Kidney (tissue), 14 donors: ENCODE data around the gene TACC2. TPM values are rescaled to one million over a fixed set of nuclear protein-coding genes. Genes with fewer than 3 reads are reported as not detected.

ENCODE experiments used
- DNase-seq, 5 donors: peaks; one replicate each; pipeline ENCODE4 v3.0.0-alpha.2; 2013 to 2020
- FAIRE-seq: peaks from 2 replicates; lab custom pipeline; 2012; peaks lifted over from hg19 to GRCh38; lab: Jason Lieb, UNC
- H3K27ac ChIP-seq, 2 donors: one replicate each; pipeline ENCODE4 v1.7.0; 2013; ENCODE audit warnings: low read depth in 2 of 2, low read length in 2 of 2, inconsistent platforms in 1 of 2
- H3K27me3 ChIP-seq: one replicate; pipeline ENCODE4 v1.7.1; 2013; ENCODE audit warnings: low read length, inconsistent platforms; ENCODE audit not compliant: control insufficient read depth, insufficient read depth
- H3K36me3 ChIP-seq, 3 donors: one replicate each; pipeline versions ENCODE4 v1.7.0 to v1.7.1; 2013; ENCODE audit warnings: low read length in 3 of 3, control low read depth in 1 of 3, inconsistent platforms in 1 of 3; ENCODE audit not compliant: insufficient read depth in 3 of 3, control insufficient read depth in 2 of 3
- H3K4me1 ChIP-seq, 3 donors: one replicate each; pipeline versions ENCODE4 v1.7.0 to v1.7.1; 2013; ENCODE audit warnings: low read length in 3 of 3, inconsistent platforms in 1 of 3, low read depth in 1 of 3; ENCODE audit not compliant: control insufficient read depth in 2 of 3, insufficient read depth in 2 of 3
- H3K4me3 ChIP-seq, 3 donors: one replicate each; pipeline versions ENCODE4 v1.7.0 to v1.8.1; 2013; ENCODE audit warnings: low read length in 3 of 3, control low read depth in 1 of 3, inconsistent platforms in 1 of 3
- H3K9ac ChIP-seq, 3 donors: one replicate each; pipeline versions ENCODE4 v1.7.0 to v1.7.1; 2013; ENCODE audit warnings: low read length in 3 of 3, control low read depth in 1 of 3, inconsistent platforms in 1 of 3
- H3K9me3 ChIP-seq, 3 donors: one replicate each; pipeline versions ENCODE4 v1.7.0 to v1.7.1; 2013; ENCODE audit warnings: low read length in 3 of 3, control low read depth in 1 of 3, inconsistent platforms in 1 of 3; ENCODE audit not compliant: control insufficient read depth in 2 of 3, insufficient read depth in 1 of 3
- CTCF ChIP-seq: IDR thresholded peaks from 3 replicates; pipeline ENCODE4 v1.5.1; 2012; ENCODE audit warnings: mild to moderate bottlenecking, moderate library complexity, borderline replicate concordance; ENCODE audit not compliant: insufficient read depth; ENCODE audit errors: extremely low read depth
- intact Hi-C: fragments of 100-400 bp; cut with DNase I; formaldehyde crosslinking; loops from one replicate; pipeline ENCODE4 v1.11.1; 2022
- polyA plus RNA-seq: library from polyadenylated mRNA; stranded (reverse); fragments of 350-450 nt; fragmentation: Illumina TruSeq; extraction: RNeasy Lipid Tissue Mini Kit (QIAGEN cat#74804); gene quantifications from one replicate; pipeline ENCODE4 v1.2.3, GENCODE V29; 2014; ENCODE audit warnings: low read depth, low replicate concordance; ENCODE audit not compliant: insufficient read depth
- total RNA-seq: library from RNA; stranded (reverse); fragmentation: NEBNext Ultra II Directional; extraction: Animal tissue kit (Norgen Biotek cat#: 25700); gene quantifications from one replicate; pipeline ENCODE4 v1.2.1, GENCODE V29; 2021
- donor health status: control.
- donor health status: control.
- donor health status: control.
- donor health status: control.
- donor health status: control.
- donor health status: DM: yes; HTN: yes; CAD: no.
- donor health status: Normal renal cell carcinoma (clear cell type).

The TACC2 gene
- total and polyA plus RNA-seq, 2 donors from 2014 or later: 36.4 to 81.0 TPM

- Histone ChIP-seq H3K27me3 (no peaks in the 10 kb centered on the region), H3K4me1 (no peaks in the 10 kb centered on the region), H3K4me3 (no peak overlapping the region), H3K9me3 (no peaks in the 10 kb centered on the region), H3K36me3 (no peaks in the 10 kb centered on the region), H3K9ac (no peak overlapping the region), H3K27ac (no peak overlapping the region)
- intact Hi-C loops: no loop called here
- no peak for TF ChIP-seq CTCF
- DNase-seq (peak in 1 of 5 donors; percentile 9), FAIRE-seq (no peak)
Measured at GRCh38 chr10:122287570-122287969, 298.6 kb downstream of the TACC2 start.

GRCh38 chr10:122288262-122288661 is 299.3 kb downstream of the TACC2 start:
- FAIRE-seq: no peak
- Histone ChIP-seq H3K9ac (no peak overlapping the region), H3K27ac (no peak overlapping the region), H3K4me3 (no peak overlapping the region), H3K4me1 (no peaks in the 10 kb centered on the region), H3K27me3 (no peaks in the 10 kb centered on the region), H3K36me3 (no peaks in the 10 kb centered on the region), H3K9me3 (no peaks in the 10 kb centered on the region)
- intact Hi-C loops: no loop called here
- TF ChIP-seq CTCF: no peak
- no peak for DNase-seq

GRCh38 chr10:122288917-122289316 is 300.0 kb downstream of the TACC2 start:
- Histone ChIP-seq H3K27me3 (no peaks in the 10 kb centered on the region), H3K9me3 (no peaks in the 10 kb centered on the region), H3K4me3 (no peak overlapping the region), H3K9ac (no peak overlapping the region), H3K36me3 (no peaks in the 10 kb centered on the region), H3K4me1 (no peaks in the 10 kb centered on the region), H3K27ac (no peak overlapping the region)
- intact Hi-C loops: no loop called here
- TF ChIP-seq CTCF: no peak
- FAIRE-seq (no peak), DNase-seq (no peak)

- DNase-seq: peak in 1 of 5 donors; percentile 9
- no peak overlapping the region for H3K27ac ChIP-seq
- no peaks in the 10 kb centered on the region for H3K36me3 ChIP-seq
- no peak overlapping the region for H3K4me3 ChIP-seq
- no peak for FAIRE-seq
- intact Hi-C loops: loop anchor here (10.0 kb wide), 1 partner anchor 154 kb away; no protein-coding TSS in a partner anchor
- H3K9ac ChIP-seq: no peak overlapping the region
- TF ChIP-seq CTCF: no peak
- no peaks in the 10 kb centered on the region for H3K9me3 ChIP-seq
- no peaks in the 10 kb centered on the region for H3K27me3 ChIP-seq
- no peaks in the 10 kb centered on the region for H3K4me1 ChIP-seq
Measured at GRCh38 chr10:122290334-122290733, 301.4 kb downstream of the TACC2 start.
